Measurements from ENCODE around the gene PARD3.

Gene PARD3

GRCh38 chr10:34235164-34235832 is 579.8 kb downstream of the PARD3 start:
- no peak for TF ChIP-seq ZNF274 (IDR thresholded peaks at IDR 0.05; ENCODE audit: low read depth, low read length)
- H3K4me3 ChIP-seq (ENCODE audit: low read length) = no peak overlapping the region

GRCh38 chr10:34232481-34232880 is 582.6 kb downstream of the PARD3 start:
- no peak for TF ChIP-seq ZNF274 (IDR thresholded peaks at IDR 0.05; ENCODE audit: low read depth, low read length)
- no peak overlapping the region for H3K4me3 ChIP-seq (ENCODE audit: low read length)

GRCh38 chr10:34231441-34232180 is 583.5 kb downstream of the PARD3 start:
- H3K4me3 ChIP-seq (ENCODE audit: low read length) = no peak overlapping the region
- TF ChIP-seq ZNF274 (IDR thresholded peaks at IDR 0.05; ENCODE audit: low read depth, low read length) = no peak

GRCh38 chr10:34229917-34230316 is 585.2 kb downstream of the PARD3 start:
- no peak for TF ChIP-seq ZNF274 (IDR thresholded peaks at IDR 0.05; ENCODE audit: low read depth, low read length)
- H3K4me3 ChIP-seq (ENCODE audit: low read length) = no peak overlapping the region

GRCh38 chr10:34228066-34228465 is 587.0 kb downstream of the PARD3 start:
- TF ChIP-seq ZNF274 (IDR thresholded peaks at IDR 0.05; ENCODE audit: low read depth, low read length) = no peak
- no peak overlapping the region for H3K4me3 ChIP-seq (ENCODE audit: low read length)

GRCh38 chr10:34224639-34225038 is 590.5 kb downstream of the PARD3 start:
- H3K4me3 ChIP-seq (ENCODE audit: low read length) = no peak overlapping the region
- no peak for TF ChIP-seq ZNF274 (IDR thresholded peaks at IDR 0.05; ENCODE audit: low read depth, low read length)

GRCh38 chr10:34223658-34224057 is 591.4 kb downstream of the PARD3 start:
- no peak for TF ChIP-seq ZNF274 (IDR thresholded peaks at IDR 0.05; ENCODE audit: low read depth, low read length)
- H3K4me3 ChIP-seq (ENCODE audit: low read length) = no peak overlapping the region

GRCh38 chr10:34222359-34222758 is 592.7 kb downstream of the PARD3 start:
- TF ChIP-seq ZNF274 (IDR thresholded peaks at IDR 0.05; ENCODE audit: low read depth, low read length) = no peak
- no peak overlapping the region for H3K4me3 ChIP-seq (ENCODE audit: low read length)

- H3K4me3 ChIP-seq (ENCODE audit: low read length) = no peak overlapping the region
- TF ChIP-seq ZNF274 (IDR thresholded peaks at IDR 0.05; ENCODE audit: low read depth, low read length) = no peak
Observed at GRCh38 chr10:34219753-34220548, 595.1 kb downstream of the PARD3 start.

- no peak overlapping the region for H3K4me3 ChIP-seq (ENCODE audit: low read length)
- no peak for TF ChIP-seq ZNF274 (IDR thresholded peaks at IDR 0.05; ENCODE audit: low read depth, low read length)
Observed at GRCh38 chr10:34217524-34217923, 597.6 kb downstream of the PARD3 start.

GRCh38 chr10:34216348-34216945 is 598.6 kb downstream of the PARD3 start:
- no peak for TF ChIP-seq ZNF274 (IDR thresholded peaks at IDR 0.05; ENCODE audit: low read depth, low read length)
- H3K4me3 ChIP-seq (ENCODE audit: low read length) = no peak overlapping the region

- no peak for TF ChIP-seq ZNF274 (IDR thresholded peaks at IDR 0.05; ENCODE audit: low read depth, low read length)
- H3K4me3 ChIP-seq (ENCODE audit: low read length) = no peak overlapping the region
Observed at GRCh38 chr10:34213805-34214197, 601.3 kb downstream of the PARD3 start.

- TF ChIP-seq ZNF274 (IDR thresholded peaks at IDR 0.05; ENCODE audit: low read depth, low read length) = no peak
- H3K4me3 ChIP-seq (ENCODE audit: low read length) = no peak overlapping the region
Observed at GRCh38 chr10:34213193-34213804, 601.8 kb downstream of the PARD3 start.

- no peak for TF ChIP-seq ZNF274 (IDR thresholded peaks at IDR 0.05; ENCODE audit: low read depth, low read length)
Observed at GRCh38 chr10:34207343-34207742, 607.8 kb downstream of the PARD3 start.

More at GRCh38 chr10:34207343-34207742, 607.8 kb downstream of the PARD3 start:
- H3K4me3 ChIP-seq (ENCODE audit: low read length) = no peak overlapping the region

Measured in GM08714 (cell line).